Activated naive CD8-positive, alpha-beta T cell treated with anti-CD3 and anti-CD28 coated beads, Interleukin-2, amount 10 ng/mL, durations not matched to agents 7 days and 5 days (primary cell): ENCODE measurements around the gene GALNT14. TPM values are rescaled to one million over a fixed set of nuclear protein-coding genes. Genes with fewer than 3 reads are reported as not detected.

Source experiments
- ATAC-seq: fragments of 150-1000 bp; cut with Tn5 transposase; one replicate; pipeline ENCODE4 v1.10.0; 2021; ENCODE audit warnings: low read depth, moderate library complexity
- POLR2A ChIA-PET: fragments of 350-600 bp; sonication (Branson Sonifier 250); formaldehyde crosslinking; loops from one replicate; lab custom pipeline; 2021; ENCODE audit warnings: antibody characterized with exemption; lab: Charles Lee
- DNase-seq: peaks from one replicate; pipeline ENCODE4 v3.0.0; 2021
- H3K27ac Mint-ChIP-seq: one replicate; pipeline ENCODE4 v1.8.0; 2022; ENCODE audit warnings: mild to moderate bottlenecking, mixed read lengths
- H3K27me3 Mint-ChIP-seq: one replicate; pipeline ENCODE4 v1.8.0; 2022; ENCODE audit warnings: mild to moderate bottlenecking, moderate library complexity, mixed read lengths
- H3K36me3 Mint-ChIP-seq: one replicate; pipeline ENCODE4 v1.8.0; 2021; ENCODE audit warnings: mild to moderate bottlenecking, mixed read lengths
- H3K4me1 Mint-ChIP-seq: one replicate; pipeline ENCODE4 v1.8.0; 2021; ENCODE audit warnings: mixed read lengths
- H3K4me3 Mint-ChIP-seq: one replicate; pipeline ENCODE4 v1.8.0; 2022; ENCODE audit warnings: mild to moderate bottlenecking, moderate library complexity, mixed read lengths
- H3K9me3 Mint-ChIP-seq: one replicate; pipeline ENCODE4 v1.8.0; 2021; ENCODE audit warnings: mixed read lengths
- total RNA-seq, 2 experiments: library from RNA; stranded (reverse); gene quantifications; one replicate each; pipeline ENCODE4 v1.2.3, GENCODE V29; 2021

Gene GALNT14
- total RNA-seq, 2 experiments from 2014 or later: not detected

DNA sequence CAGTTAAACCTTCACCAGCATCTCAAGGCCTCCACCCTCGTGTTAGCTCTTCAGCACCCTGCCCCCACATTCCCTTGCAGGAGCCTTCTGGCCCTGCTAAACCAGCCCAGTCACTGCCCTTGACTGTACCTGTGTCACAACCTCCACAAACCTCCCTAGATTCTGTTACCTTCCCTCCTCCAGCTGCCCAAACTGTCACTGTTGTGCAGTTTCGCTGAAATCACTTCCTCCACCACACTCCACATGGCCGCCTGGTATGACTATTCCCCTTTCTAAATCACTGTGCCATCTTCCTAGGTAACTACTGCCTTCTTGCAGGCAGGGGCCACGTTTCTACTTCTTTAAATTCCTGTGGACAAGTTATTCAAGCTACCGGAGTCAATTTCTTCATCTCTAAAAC is 160.2 kb downstream of the GALNT14 start:
- no peaks in the 10 kb centered on the region for H3K36me3 Mint-ChIP-seq
- no peak overlapping the region for H3K4me3 Mint-ChIP-seq
- H3K27ac Mint-ChIP-seq: no peak overlapping the region
- no peaks in the 10 kb centered on the region for H3K4me1 Mint-ChIP-seq
- ATAC-seq: no peak
- peaks cover 12% of the 10 kb centered on the region for H3K27me3 Mint-ChIP-seq
- no peaks in the 10 kb centered on the region for H3K9me3 Mint-ChIP-seq
- POLR2A ChIA-PET: no interaction called here
- no peak for DNase-seq

DNA sequence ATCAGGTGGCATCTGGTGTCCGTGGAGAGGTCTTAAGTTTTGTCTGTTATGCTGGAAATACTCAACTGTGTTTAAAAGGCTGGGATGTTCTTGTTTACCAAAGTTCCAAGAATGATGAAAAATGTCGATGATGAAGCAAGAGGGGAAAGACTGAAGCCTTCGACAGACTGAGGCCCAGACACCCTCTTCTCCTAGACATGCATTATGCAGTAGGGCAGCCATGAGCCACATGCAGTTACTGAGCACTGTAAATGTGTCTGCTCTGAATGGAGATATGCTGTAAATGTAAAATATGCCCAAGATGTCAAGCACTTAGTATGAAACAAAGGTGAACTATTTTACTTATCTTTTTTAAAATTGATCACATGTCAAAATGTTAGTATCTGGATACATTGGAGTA is 163.1 kb downstream of the GALNT14 start:
- H3K9me3 Mint-ChIP-seq: no peaks in the 10 kb centered on the region
- no peak overlapping the region for H3K4me3 Mint-ChIP-seq
- peaks cover 12% of the 10 kb centered on the region for H3K27me3 Mint-ChIP-seq
- DNase-seq: no peak
- H3K27ac Mint-ChIP-seq: no peak overlapping the region
- H3K4me1 Mint-ChIP-seq: no peaks in the 10 kb centered on the region
- H3K36me3 Mint-ChIP-seq: no peaks in the 10 kb centered on the region
- ATAC-seq: no peak
- POLR2A ChIA-PET: no interaction called here

DNA sequence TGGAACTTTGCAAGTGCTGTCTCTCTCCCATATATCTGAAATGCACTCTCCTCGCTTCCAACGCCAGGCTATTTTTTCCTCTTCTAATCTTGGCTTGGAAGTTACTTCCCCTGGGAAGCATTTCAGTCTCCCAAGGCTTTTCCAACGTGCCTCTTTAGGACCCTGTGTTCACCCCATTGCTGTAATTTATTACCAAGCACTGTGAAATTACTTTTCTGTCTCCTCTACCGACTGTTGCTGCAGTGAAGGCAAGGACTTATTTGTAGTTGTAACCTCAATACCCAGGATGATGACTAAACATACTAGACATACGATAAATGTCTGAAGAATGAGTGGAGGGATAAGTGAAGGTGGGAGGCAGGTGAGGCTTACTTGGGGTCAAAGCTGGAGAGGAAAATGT is 163.7 kb downstream of the GALNT14 start:
- H3K36me3 Mint-ChIP-seq: no peaks in the 10 kb centered on the region
- POLR2A ChIA-PET: no interaction called here
- H3K9me3 Mint-ChIP-seq: no peaks in the 10 kb centered on the region
- H3K27me3 Mint-ChIP-seq: peaks cover 12% of the 10 kb centered on the region
- H3K27ac Mint-ChIP-seq: no peak overlapping the region
- no peak overlapping the region for H3K4me3 Mint-ChIP-seq
- no peak for ATAC-seq
- DNase-seq: no peak
- H3K4me1 Mint-ChIP-seq: no peaks in the 10 kb centered on the region

DNA sequence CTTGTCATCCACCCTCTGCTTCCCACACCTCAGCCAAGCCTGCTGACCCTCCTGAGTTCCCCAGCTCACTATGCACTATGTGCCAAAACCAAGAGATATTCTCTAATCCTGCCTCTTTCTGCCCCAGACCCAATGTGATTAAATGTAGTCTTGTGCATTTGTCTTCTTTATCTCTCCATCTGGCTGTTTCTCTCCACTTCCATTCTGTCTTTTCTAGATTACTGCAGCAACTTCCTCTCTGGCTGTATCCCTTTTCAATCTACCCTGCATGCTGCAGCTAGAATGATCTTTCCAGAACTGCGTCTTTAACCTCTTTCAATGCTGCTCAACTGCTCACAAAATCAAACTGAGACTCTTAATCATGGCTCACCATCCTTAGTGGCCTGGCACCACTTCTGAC is 164.1 kb downstream of the GALNT14 start:
- Mint-ChIP-seq H3K27me3 (peaks cover 12% of the 10 kb centered on the region), H3K4me1 (no peaks in the 10 kb centered on the region), H3K36me3 (no peaks in the 10 kb centered on the region)

DNA sequence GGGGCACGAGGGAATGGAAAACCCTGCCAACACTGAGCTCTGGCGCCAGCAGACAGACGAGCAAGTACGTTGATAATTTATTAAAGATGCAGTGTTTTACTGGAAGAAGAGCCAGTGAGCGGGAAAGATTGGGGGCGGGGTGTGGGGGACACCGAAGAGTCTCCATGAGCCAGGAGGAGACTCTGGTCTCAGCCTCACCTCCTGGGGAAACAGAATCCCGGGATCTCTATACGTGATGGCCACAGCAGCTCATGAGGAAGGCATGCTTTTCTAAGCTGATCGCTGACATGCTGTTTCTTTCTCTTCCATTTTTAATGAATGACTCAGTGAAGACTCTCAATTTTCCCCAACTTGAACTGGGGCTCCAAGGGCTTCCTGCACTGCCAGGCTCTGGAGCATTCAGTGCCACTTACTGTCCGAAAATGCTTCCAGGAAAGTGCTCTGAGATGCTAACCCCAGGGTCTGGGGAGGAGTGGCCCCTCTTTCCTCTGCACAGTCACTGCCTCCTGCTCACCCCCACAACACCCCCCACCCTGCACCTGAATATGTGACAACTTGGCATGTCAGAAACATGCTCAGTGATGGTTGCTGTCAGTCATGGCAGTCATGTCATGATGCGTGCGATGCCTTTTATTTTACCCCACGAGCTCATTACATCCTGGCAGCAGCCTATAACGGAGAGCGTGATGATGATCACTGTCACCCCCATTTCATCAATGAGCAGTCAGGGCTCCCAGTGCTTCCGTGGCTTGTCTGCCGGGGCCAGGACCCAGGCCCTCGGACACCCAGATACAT is 166.8 kb downstream of the GALNT14 start:
- H3K27me3 Mint-ChIP-seq: peaks cover 12% of the 10 kb centered on the region
- H3K4me1 Mint-ChIP-seq: no peaks in the 10 kb centered on the region
- DNase-seq (no peak), ATAC-seq (no peak)
- POLR2A ChIA-PET: no interaction called here
- H3K36me3 Mint-ChIP-seq: no peaks in the 10 kb centered on the region
- no peak overlapping the region for H3K4me3 Mint-ChIP-seq
- H3K9me3 Mint-ChIP-seq: no peaks in the 10 kb centered on the region
- H3K27ac Mint-ChIP-seq: no peak overlapping the region

More for the DNA sequence above, 164.1 kb downstream of the GALNT14 start:
- ATAC-seq (no peak), DNase-seq (no peak)
- POLR2A ChIA-PET: no interaction called here
- H3K9me3 Mint-ChIP-seq: no peaks in the 10 kb centered on the region
- no peak overlapping the region for H3K27ac Mint-ChIP-seq
- no peak overlapping the region for H3K4me3 Mint-ChIP-seq

DNA sequence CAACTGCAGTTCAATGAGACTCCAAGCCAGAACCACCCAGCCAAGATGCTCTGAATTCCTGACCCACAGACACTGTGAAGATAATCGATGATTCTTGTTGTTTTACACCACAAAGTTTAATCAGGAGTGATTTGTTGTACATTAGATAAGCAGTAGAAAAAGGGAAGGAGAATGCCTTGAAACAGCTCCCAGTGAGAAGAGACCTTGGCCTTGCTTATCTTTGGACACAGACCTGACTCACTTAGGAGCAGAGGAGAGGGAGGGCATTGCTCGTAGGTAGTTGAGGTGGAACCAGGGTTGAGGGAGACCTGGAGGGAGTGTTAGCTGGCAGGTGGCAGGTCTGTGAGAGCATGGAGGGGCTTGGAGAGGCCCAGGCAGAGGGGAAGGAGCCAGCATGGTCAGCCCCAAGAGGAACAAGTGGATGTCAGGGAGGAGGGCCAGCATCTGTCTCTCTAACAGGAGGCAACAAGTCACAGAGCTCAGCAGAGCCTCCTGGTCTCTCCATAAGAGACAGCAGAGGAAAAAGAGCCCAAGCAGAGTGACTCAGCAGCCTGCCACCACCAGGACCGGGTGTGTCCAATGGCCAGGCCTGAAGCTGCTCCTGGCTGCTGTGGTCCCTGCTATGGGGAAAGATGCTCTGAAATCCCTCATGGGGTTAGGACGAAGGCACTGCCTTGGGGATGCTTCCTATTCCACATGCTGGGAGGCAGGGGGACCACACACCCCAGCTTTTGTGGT is 169.4 kb downstream of the GALNT14 start:
- Mint-ChIP-seq H3K4me1 (no peaks in the 10 kb centered on the region), H3K4me3 (no peak overlapping the region), H3K36me3 (no peaks in the 10 kb centered on the region), H3K27ac (no peak overlapping the region), H3K9me3 (no peaks in the 10 kb centered on the region), H3K27me3 (no peaks in the 10 kb centered on the region)
- no peak for ATAC-seq
- DNase-seq: no peak
- POLR2A ChIA-PET: no interaction called here

DNA sequence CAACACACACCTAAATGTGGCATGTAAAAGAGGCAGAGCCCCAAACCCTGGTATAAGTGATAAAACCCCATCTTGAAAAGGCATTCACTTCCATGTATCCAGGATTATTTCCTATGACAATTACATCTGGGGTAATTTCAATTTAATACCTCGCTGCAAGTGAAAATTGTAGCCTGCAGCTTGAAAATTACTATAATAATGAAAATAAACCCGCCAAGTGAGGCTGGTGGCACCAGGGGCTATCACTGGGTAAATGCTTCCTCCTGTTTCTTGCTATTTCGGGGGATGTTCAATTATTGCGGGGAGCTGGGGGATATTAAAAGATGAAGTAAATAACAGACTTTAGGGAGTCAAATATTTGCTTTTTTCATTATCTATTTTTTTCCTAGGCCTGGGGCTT is 171.5 kb downstream of the GALNT14 start:
- POLR2A ChIA-PET: no interaction called here
- H3K9me3 Mint-ChIP-seq: no peaks in the 10 kb centered on the region
- no peak overlapping the region for H3K27ac Mint-ChIP-seq
- DNase-seq (no peak), ATAC-seq (no peak)
- no peaks in the 10 kb centered on the region for H3K4me1 Mint-ChIP-seq
- H3K27me3 Mint-ChIP-seq: peaks cover 2% of the 10 kb centered on the region
- H3K4me3 Mint-ChIP-seq: no peak overlapping the region
- no peaks in the 10 kb centered on the region for H3K36me3 Mint-ChIP-seq

DNA sequence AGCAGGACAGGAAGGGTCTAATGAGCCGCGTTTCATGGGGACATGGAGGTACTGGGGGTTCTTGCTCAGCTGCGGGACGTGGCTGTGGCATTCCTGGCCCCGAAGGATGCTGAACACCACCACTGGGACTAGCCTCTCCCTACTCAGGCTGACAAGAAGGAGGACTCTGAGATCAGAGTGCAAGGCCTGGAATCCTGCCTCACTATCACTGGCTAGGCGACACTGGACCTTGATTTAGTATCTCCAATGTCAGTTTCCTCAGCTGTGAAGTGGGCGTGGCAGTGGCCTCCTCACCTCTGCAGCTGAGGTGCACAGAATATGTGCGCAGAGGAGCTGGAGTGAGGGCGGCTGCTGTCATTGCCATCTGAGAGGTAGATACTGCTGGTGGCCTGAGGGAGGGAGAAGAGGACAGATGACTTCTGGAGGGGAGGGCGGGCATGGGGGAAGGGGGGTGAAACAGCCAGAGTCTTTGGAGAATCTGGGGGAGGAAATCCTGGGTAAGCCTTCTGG is 173.2 kb downstream of the GALNT14 start:
- Mint-ChIP-seq H3K4me3 (no peak overlapping the region), H3K27ac (no peak overlapping the region), H3K27me3 (peaks cover 2% of the 10 kb centered on the region), H3K4me1 (no peaks in the 10 kb centered on the region), H3K9me3 (no peaks in the 10 kb centered on the region), H3K36me3 (no peaks in the 10 kb centered on the region)
- ATAC-seq (no peak), DNase-seq (no peak)
- POLR2A ChIA-PET: no interaction called here

DNA sequence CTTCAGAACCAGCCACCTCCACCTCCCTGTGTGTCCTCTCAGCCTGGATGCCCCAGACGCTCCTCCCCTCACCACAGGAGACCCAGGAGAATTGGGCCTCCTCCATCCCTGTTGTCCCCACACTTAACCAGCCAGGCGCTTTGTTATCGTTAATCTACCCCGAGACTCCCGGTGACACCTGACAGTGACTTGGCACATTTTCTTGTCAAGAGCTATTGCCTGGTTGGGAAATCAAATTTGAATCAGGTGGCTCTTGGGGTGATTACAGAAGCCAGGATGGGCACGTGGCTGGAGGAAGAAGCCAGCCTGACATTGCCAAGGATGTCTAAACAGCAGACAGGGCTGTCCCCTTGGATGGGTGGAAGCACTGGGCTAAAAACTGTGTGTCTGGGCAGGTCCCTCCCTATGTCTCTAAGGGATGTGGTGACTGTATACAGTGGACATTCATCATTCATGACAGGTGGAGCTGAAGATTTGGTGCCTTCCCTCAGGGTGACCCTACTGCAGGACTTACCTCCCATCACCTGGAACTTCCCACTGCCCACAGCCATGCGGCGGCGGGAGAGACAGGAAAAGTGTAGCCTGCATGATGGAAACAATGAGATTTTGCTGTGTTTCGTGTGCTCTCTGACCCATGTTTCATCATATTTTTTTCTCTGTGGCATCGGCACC is 173.8 kb downstream of the GALNT14 start:
- H3K4me1 Mint-ChIP-seq: no peaks in the 10 kb centered on the region
- no peak overlapping the region for H3K27ac Mint-ChIP-seq
- no peak overlapping the region for H3K4me3 Mint-ChIP-seq
- no peaks in the 10 kb centered on the region for H3K9me3 Mint-ChIP-seq
- H3K27me3 Mint-ChIP-seq: peaks cover 2% of the 10 kb centered on the region
- DNase-seq (no peak), ATAC-seq (no peak)
- no peaks in the 10 kb centered on the region for H3K36me3 Mint-ChIP-seq
- POLR2A ChIA-PET: no interaction called here

DNA sequence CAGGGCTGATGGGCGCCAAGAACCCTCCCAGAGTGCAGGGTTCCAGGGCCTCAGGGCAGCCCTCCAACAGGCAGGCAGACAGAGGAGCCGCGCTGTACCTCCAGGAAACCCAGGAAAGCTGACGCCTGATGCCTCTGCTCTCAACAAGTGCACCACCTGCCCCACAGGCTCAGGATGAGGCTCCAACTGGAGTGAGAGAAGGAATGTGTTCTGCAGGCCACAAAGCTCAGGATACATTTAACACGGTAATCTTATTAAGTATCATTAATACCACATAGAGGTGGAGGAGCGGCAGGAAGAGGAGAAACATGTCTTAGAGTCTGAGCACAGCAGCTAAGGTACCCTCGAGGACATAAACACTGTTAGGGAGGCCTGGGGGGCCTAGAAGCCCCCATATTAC is 175.1 kb downstream of the GALNT14 start:
- POLR2A ChIA-PET: no interaction called here
- Mint-ChIP-seq H3K36me3 (no peaks in the 10 kb centered on the region), H3K4me1 (no peaks in the 10 kb centered on the region), H3K27me3 (peaks cover 2% of the 10 kb centered on the region), H3K4me3 (no peak overlapping the region), H3K27ac (no peak overlapping the region), H3K9me3 (no peaks in the 10 kb centered on the region)
- ATAC-seq (no peak), DNase-seq (no peak)

DNA sequence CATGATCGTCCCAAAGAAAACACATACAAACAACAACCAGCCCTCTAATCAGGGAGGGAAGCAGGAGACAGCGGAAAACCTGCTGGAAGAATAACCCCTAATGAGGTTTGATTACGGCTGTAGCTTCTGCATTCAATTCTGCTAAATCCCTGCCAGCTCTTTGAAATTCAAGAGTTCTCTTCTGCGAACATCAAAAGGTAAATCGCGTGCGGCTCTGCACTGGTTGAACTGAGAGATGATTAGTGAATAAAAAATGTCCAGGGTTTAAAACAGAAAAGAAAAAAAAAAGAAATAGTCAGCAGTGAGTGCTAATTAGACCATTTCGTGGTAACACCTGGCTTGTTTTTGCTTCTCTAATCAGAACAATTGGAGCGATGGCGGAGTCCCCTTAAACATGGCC is 178.0 kb downstream of the GALNT14 start:
- ATAC-seq (no peak), DNase-seq (no peak)
- Mint-ChIP-seq H3K9me3 (no peaks in the 10 kb centered on the region), H3K36me3 (no peaks in the 10 kb centered on the region), H3K27ac (no peak overlapping the region), H3K4me1 (no peaks in the 10 kb centered on the region), H3K27me3 (peaks cover 2% of the 10 kb centered on the region), H3K4me3 (no peak overlapping the region)
- POLR2A ChIA-PET: no interaction called here

DNA sequence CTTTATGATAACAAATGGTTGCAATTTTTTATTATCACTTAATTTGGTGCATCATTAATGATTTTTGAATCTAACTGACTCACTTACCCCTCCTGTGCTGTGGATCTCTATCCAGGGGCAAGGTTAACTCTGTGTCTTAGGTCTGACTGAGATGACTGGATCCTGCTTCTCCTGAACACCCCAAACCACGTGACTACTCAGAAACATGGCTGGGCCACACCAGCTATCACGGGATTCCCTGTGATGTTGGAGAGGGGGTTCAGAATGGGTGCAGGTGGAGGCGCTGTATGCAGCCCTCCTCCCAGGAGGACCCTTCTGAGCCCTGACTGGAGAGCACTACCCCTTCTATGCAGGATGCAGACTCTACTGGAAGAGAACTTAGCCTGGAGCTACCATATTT is 178.6 kb downstream of the GALNT14 start:
- no peaks in the 10 kb centered on the region for H3K4me1 Mint-ChIP-seq
- no peaks in the 10 kb centered on the region for H3K9me3 Mint-ChIP-seq
- ATAC-seq (no peak), DNase-seq (no peak)
- H3K27me3 Mint-ChIP-seq: peaks cover 2% of the 10 kb centered on the region
- H3K36me3 Mint-ChIP-seq: no peaks in the 10 kb centered on the region
- POLR2A ChIA-PET: no interaction called here
- no peak overlapping the region for H3K27ac Mint-ChIP-seq
- no peak overlapping the region for H3K4me3 Mint-ChIP-seq

DNA sequence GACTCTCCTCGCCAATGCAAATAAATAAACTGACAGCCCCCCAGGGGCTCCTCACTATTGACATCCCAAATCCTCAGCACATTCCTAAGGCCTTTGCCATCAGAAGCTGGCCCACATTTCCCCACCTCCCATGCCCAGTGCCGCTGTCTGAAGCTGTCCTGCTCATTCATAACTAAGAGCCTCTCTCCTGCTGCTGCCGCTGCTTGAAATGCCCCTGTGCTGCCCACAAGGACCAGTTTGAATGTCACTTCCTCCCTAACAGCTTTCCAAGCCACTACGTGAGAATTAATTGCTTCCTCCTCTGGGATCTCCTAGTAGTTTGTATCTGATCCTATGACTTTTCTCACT is 179.3 kb downstream of the GALNT14 start:
- Mint-ChIP-seq H3K4me1 (no peaks in the 10 kb centered on the region), H3K4me3 (no peak overlapping the region), H3K36me3 (no peaks in the 10 kb centered on the region), H3K9me3 (no peaks in the 10 kb centered on the region), H3K27me3 (peaks cover 2% of the 10 kb centered on the region), H3K27ac (no peak overlapping the region)
- POLR2A ChIA-PET: no interaction called here
- DNase-seq: no peak
- no peak for ATAC-seq
